Stimulated activated CD4-positive, alpha-beta T cell treated with anti-CD3 and anti-CD28 coated beads, TNF-alpha, amount 100 ng/mL, for 1 hour (primary cell): Measurements from ENCODE around the gene ELOA.
"Not testable (repeated sequence)": the region's sequence is repeated elsewhere in the genome, so short reads cannot be mapped to it uniquely, and the experiment has no call there.

ENCODE experiments used
- DNase-seq, 3 donors: peaks; one replicate each; pipeline ENCODE4 v3.0.0-alpha.2; 2020; ENCODE audit warnings: low read depth in 3 of 3, low spot score in 1 of 3

The ELOA gene

GRCh38 chr1:23800400-23801337 lies 57.4 kb downstream of the ELOA start, which contains the start of gene GALE:
Gene GALE (minus strand): TSS chr1:23800754. CDS start chr1:23799007, 1,747 bp downstream.
- peak; percentile 91 to 97 (median 92) for DNase-seq

- DNase-seq = no peak
These were observed 58.1 kb downstream of the ELOA start for GRCh38 chr1:23801338-23801748.

- no peak for DNase-seq
These were observed 58.6 kb downstream of the ELOA start for GRCh38 chr1:23801876-23802275.

GRCh38 chr1:23802809-23803342 lies 59.6 kb downstream of the ELOA start:
- not testable (repeated sequence) for DNase-seq

- DNase-seq = no peak
These were observed 60.4 kb downstream of the ELOA start for GRCh38 chr1:23803674-23804073.

- no peak for DNase-seq
These were observed 61.0 kb downstream of the ELOA start for GRCh38 chr1:23804183-23804835.

- DNase-seq = no peak
These were observed 61.8 kb downstream of the ELOA start for GRCh38 chr1:23805025-23805424.

GRCh38 chr1:23806280-23806679 lies 63.0 kb downstream of the ELOA start:
- DNase-seq = no peak

GRCh38 chr1:23807453-23807852 lies 64.2 kb downstream of the ELOA start:
- no peak for DNase-seq

- DNase-seq = peak; percentile 59 to 65 (median 60)
These were observed 66.5 kb downstream of the ELOA start for GRCh38 chr1:23809751-23810171.

GRCh38 chr1:23810818-23811540 lies 67.7 kb downstream of the ELOA start:
- DNase-seq = peak in 1 of 3 donors; percentile 19
